ENCODE measurements around the gene PTP4A2. TPM values are rescaled to one million over a fixed set of nuclear protein-coding genes. Genes with fewer than 3 reads are reported as not detected.

Gene PTP4A2
- total RNA-seq: 100 to 1,000 TPM in 7 of 8 experiments, 10 to 100 TPM in 1; 94.8 to 242 (median 200) TPM

DNA sequence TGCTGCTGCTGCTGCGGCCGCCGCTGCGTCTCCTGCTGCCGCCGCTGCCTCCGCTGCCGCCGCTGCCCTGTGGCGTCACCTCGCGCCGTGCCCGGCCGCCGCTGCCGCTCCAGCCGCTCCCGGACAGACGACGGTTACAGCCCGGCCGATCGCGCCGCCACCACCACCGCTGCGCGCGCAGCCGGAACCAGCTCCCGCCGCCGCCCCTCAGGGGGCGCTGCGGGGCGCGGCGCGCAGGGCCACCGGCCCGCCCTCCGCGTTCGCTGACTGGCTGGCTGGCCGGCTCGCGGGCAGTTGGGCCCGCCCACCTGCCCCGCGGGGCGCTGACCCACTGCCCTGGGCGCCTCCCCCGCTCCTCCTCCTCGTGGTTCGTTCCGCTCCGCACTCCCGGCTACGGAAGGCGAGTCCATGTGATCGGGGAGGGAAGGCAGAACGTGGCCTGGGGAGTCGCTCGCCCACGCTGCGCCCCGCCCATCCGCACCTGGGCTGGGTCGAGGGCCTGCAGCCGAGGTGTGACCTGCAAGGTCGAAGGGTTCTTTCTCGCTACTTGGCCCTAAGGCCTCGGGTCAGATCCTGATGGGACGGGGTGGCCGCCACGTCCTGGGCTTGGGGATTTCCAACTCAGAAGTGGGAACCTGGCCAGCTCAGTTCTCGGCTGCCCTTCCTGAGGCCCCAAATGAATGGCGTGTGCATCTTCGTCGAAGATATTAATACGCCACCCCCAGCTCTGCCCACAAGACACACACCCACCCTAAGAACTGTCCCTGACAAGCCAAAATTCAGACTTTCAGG is at the start of gene PTP4A2:
PTP4A2 (minus strand) TSS at position 185 of the 792 bp plus-strand sequence. CDS start 19,303 bp downstream, outside the sequence.
- H3K4me3 ChIP-seq: peak within 1 kb of the TSS; percentile 67 to 93 (median 82)
- peak within 1 kb of the TSS; percentile 95 to 99 for H3K27ac ChIP-seq
- in situ Hi-C loops (cut with MboI; ENCODE audit: low pct_unique_long_range_greater_than_20kb in 2 of 9, low sequenced_read_pairs in 9 of 9, unreplicated experiment in 9 of 9): no loop called here
- peak; percentile 81 to 89 (median 84) for ATAC-seq (replicated peaks in 6 of 8)
- H3K4me1 ChIP-seq (replicated peaks in 1 of 2): peaks cover 24 to 28% of the 10 kb centered on the region in 2 donors
- WGBS, 10 experiments: 0 to 100% (median 17%) methylated on average over 1 to 23 of the region's 82 CpGs; no CpG with 5 or more reads in 4 of the 10 experiments

DNA sequence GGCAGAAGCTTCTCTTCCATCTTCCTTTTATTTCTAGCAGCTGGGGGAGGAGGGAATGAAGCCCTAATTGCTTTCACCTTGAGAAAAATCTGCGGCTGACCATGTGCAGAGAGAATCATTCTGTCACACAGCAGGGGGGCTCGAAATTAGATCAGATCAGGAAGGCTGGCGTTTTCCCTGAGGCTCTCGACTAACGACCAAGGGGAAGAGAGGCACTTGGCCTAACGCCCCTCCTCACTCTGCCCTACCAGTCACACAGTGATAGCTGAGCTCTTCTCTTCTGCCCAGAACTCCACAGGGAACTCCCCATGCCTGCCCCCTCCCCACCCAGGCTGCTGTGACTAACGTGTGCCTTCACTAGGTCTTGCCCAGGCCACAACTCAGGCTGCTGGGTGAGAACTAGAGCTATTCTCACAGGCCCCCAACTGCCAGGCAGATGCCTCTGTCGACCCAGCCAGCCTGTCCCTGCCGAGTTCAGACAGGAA is 49.0 kb upstream of the PTP4A2 start:
- Histone ChIP-seq H3K4me1 (replicated peaks in 1 of 2) (peaks cover 21 to 28% of the 10 kb centered on the region in 2 donors), H3K4me3 (no peak overlapping the region), H3K27ac (peak overlapping the region; percentile 32 to 44)
- WGBS, 10 experiments: 17 to 70% (median 39%) methylated on average over 2 to 6 of the region's 9 CpGs; no CpG with 5 or more reads in 4 of the 10 experiments
- peak in 5 of 8 experiments; percentile 86 to 93 (median 92) for ATAC-seq (replicated peaks in 6 of 8)
- in situ Hi-C loops (cut with MboI; ENCODE audit: low pct_unique_long_range_greater_than_20kb in 2 of 9, low sequenced_read_pairs in 9 of 9, unreplicated experiment in 9 of 9): no loop called here

DNA sequence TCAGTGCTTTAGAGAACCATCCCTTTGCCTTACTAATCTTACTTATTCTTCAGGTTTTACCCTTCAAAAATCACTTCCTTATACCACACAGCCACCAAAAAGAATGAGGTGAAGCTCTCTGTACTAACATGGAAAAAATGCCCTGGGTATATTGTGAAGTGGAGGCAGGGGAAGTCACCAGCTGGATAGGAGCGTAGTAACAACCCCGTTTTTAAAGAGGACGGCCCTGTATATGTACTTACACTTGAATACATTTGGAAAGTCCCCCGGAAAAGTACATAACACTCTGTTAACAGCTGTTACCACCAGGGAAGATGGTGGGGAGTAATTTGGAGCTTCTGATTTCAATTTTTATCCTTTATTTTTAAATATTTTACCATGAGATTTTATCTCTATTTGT is 47.3 kb upstream of the PTP4A2 start:
- in situ Hi-C loops (cut with MboI; ENCODE audit: low pct_unique_long_range_greater_than_20kb in 2 of 9, low sequenced_read_pairs in 9 of 9, unreplicated experiment in 9 of 9): no loop called here
- WGBS, 10 experiments: 22 to 90% (median 51%) methylated on average over 2 to 4 of the region's 4 CpGs; no CpG with 5 or more reads in 1 of the 10 experiments
- H3K27ac ChIP-seq: peak overlapping the region in 1 of 2 donors; percentile 20

DNA sequence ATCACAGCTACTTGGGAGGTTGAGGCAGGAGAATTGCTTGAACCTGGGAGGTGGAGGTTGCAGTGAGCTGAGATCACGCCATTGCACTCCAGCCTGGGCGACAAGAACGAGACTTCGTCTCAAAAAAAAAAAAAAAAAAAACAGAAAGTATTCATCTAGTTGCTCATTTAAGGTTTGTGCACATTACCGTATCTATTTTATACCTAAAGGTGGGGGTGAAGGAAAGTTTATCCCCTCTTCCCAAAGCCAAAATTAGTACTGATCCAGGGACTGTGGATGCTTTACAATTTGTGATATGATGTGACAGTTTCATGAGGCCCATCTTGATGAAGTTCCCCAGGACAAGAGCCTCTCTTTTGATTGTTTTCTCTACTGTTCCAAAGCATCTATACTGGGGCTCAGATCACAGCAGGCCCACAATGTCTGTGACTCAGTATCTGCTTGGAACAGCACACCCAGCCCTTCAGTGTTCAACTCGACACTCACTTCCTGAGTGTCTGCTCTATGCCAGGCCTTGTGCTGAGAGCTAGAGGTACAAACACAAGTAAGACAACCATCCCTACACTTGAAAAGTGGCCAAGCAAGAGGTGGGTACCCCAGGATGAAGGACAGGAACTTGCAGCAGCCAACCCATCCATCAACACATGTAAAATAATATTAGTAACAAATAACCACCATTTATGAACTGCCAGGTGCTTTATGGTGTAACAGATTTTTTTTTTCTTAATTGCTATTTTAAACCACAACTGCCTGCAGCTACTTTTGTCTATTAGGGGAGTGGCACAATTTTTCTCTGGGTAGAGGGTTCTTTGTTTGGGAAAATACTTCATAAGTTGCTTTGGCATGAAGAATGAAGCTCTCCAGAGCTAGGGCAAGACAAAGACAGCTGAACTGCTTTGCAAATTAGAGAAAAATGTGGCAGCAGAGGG is 46.5 kb upstream of the PTP4A2 start:
- ATAC-seq (replicated peaks in 6 of 8): peak in 1 of 8 experiments; percentile 12
- Histone ChIP-seq H3K27ac (peak overlapping the region in 1 of 2 donors; percentile 20), H3K4me1 (replicated peaks in 1 of 2) (peaks cover 29 to 39% of the 10 kb centered on the region in 2 donors), H3K4me3 (no peak overlapping the region)
- 82 to 100% (median 97%) methylated on average over 3 to 5 of the region's 6 CpGs; no CpG with 5 or more reads in 2 of the 10 experiments for WGBS, 10 experiments
- in situ Hi-C loops (cut with MboI; ENCODE audit: low pct_unique_long_range_greater_than_20kb in 2 of 9, low sequenced_read_pairs in 9 of 9, unreplicated experiment in 9 of 9): no loop called here

More for the DNA sequence above, 47.3 kb upstream of the PTP4A2 start:
- Histone ChIP-seq H3K4me1 (replicated peaks in 1 of 2) (peaks cover 29 to 41% of the 10 kb centered on the region in 2 donors), H3K4me3 (no peak overlapping the region)
- no peak for ATAC-seq (replicated peaks in 6 of 8)

DNA sequence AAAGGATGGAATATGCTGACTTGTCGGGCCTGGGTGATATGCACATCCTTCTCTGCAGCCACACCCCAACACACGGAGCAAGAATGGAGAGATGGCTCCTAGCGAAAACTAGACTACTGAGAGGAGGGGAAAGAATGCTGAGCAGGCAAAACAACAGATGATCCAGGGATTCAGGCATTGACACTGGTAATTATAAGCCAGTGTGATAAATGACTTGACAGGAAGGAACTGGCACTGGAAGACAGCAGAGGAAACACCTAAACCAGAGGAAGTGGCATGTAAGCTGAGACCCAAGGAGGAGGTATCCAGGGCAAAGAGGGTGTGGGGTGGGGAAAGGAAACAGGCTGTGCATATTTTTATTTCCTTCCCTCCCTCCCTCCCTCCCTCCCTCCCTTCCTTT is 43.8 kb upstream of the PTP4A2 start:
- in situ Hi-C loops (cut with MboI; ENCODE audit: low pct_unique_long_range_greater_than_20kb in 2 of 9, low sequenced_read_pairs in 9 of 9, unreplicated experiment in 9 of 9): no loop called here
- Histone ChIP-seq H3K27ac (peak overlapping the region; percentile 17 to 46), H3K4me3 (no peak overlapping the region), H3K4me1 (replicated peaks in 1 of 2) (peaks cover 25 to 32% of the 10 kb centered on the region in 2 donors)
- peak; percentile 50 to 90 (median 65) for ATAC-seq (replicated peaks in 6 of 8)
- WGBS, 10 experiments: 0 to 57% (median 29%) methylated on average over 1 to 3 of the region's 3 CpGs

DNA sequence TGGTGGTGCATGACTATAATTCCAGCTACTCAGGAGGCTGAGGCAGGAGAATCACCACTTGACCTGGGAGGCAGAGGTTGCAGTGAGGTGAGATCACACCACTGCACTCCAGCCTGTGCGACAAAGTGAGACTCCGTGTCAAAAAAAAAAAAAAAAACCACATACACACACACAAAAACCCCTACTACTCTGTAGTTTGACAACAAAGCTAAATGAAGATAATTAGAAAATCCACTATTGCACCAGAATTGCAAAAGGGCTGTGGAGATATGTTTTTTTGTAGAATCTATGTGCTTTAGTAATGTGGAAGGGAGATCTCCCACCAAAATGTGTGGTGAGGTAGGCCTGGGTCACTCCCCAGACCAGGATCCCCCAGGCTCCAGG is 43.3 kb upstream of the PTP4A2 start:
- peak overlapping the region; percentile 17 to 46 for H3K27ac ChIP-seq
- in situ Hi-C loops (cut with MboI; ENCODE audit: low pct_unique_long_range_greater_than_20kb in 2 of 9, low sequenced_read_pairs in 9 of 9, unreplicated experiment in 9 of 9): no loop called here
- no peak for ATAC-seq (replicated peaks in 6 of 8)

DNA sequence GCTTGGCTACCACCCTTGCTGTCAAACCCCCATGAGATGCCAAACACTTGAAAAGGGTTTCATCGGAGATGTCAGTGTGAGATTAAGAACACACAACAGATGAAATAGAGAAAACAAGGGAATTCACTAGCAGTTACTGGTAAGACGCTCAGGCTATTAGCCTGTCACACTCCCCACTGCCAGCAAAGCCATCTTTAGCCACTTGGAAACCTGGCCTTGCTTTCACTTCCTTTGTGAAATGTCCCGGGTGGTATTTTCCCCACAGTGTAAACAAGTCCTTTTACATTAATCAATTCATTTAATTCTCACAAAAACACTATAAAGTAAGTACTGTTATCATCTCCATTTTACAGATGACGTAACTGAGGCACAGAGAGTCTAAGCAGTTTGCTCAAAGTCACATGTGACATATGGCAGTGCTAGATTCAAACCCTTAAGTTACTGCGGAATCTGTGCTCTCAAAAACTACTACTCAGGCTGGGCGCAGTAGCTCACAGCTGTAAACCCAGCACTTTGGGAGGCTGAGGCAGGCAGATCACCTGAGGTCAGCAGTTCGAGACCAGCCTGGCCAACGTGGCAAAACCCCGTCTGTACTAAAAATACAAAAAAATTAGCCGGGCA is 42.8 kb upstream of the PTP4A2 start:
- no peak overlapping the region for H3K27ac ChIP-seq
- in situ Hi-C loops (cut with MboI; ENCODE audit: low pct_unique_long_range_greater_than_20kb in 2 of 9, low sequenced_read_pairs in 9 of 9, unreplicated experiment in 9 of 9): no loop called here
- WGBS, 10 experiments: 54 to 93% (median 81%) methylated on average over 3 to 10 of the region's 10 CpGs; no CpG with 5 or more reads in 1 of the 10 experiments
- no peak overlapping the region for H3K4me3 ChIP-seq
- H3K4me1 ChIP-seq (replicated peaks in 1 of 2): peaks cover 21 to 27% of the 10 kb centered on the region in 2 donors
- no peak for ATAC-seq (replicated peaks in 6 of 8)

More for the DNA sequence above, 43.3 kb upstream of the PTP4A2 start:
- WGBS, 10 experiments: 69 to 100% (median 100%) methylated on average over 1 to 2 of the region's 2 CpGs; no CpG with 5 or more reads in 5 of the 10 experiments
- Histone ChIP-seq H3K4me1 (replicated peaks in 1 of 2) (peaks cover 21 to 27% of the 10 kb centered on the region in 2 donors), H3K4me3 (no peak overlapping the region)

DNA sequence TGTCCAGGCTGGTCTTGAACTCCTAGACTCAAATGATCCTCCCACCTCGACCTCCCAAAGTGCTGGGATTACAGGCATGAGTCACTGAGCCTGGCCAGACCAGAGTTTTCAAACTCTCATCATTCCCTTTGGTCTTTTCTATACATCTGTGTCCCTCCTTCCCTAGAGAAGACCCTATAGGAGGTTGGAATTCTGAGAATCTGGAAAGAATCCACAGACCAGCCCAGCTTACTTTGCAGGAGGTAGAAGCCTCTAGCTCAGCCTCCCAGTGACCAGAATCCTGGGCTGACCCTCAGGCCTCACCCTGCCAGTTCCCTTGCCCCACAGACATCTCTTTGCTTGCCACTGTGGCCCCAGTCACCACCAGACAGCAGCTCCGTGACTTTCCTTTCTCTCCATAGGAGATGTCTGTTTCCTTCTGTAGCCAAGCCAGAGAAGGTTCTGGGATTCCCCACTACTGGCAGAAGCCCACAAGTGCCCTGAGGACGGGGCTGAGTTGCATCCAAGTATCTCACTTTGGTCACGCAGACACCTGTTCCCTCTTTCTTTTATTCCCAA is 40.8 kb upstream of the PTP4A2 start:
- H3K4me1 ChIP-seq (replicated peaks in 1 of 2): peaks cover 14 to 18% of the 10 kb centered on the region in 2 donors
- H3K4me3 ChIP-seq: no peak overlapping the region
- in situ Hi-C loops (cut with MboI; ENCODE audit: low pct_unique_long_range_greater_than_20kb in 2 of 9, low sequenced_read_pairs in 9 of 9, unreplicated experiment in 9 of 9): no loop called here
- ATAC-seq (replicated peaks in 6 of 8): no peak
- no peak overlapping the region for H3K27ac ChIP-seq
- WGBS, 10 experiments: 43 to 100% (median 79%) methylated on average over 1 to 4 of the region's 4 CpGs; no CpG with 5 or more reads in 1 of the 10 experiments

DNA sequence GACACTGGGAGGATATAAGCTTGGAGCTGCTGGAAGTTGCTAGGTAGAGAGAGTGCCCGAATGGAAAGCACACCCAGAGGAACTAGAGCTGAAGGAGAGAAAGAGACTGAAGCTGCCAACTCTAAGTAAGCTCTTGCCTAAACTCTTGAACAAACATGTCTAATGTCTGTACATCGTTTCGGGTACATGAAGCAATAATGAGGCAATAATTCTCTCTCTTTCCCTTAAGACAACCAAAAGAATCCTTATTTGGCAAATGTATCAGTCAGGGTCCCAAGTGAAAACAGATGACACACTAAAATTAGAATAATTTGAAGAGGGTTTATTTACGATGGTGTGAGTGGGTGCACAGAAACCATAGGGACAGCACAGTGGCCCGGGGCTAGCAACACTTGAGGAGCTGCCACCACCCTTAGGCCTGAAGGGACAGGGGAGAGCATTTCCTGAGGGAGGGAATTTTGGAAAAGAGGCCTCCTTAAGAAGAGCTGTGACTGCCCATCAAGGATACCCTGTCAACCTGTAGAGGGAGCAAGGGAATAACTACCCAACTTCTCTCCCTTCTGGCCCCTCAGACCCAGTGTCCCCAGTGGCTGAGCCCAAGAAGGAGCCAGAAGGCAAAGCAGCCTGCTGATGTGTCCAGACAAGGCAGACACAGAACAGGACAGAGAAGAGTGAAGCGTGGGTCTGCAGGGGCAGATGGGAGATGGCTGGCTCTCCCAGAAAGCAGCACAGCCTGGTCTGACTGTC is 39.4 kb upstream of the PTP4A2 start:
- peak; percentile 61 to 92 (median 72) for ATAC-seq (replicated peaks in 6 of 8)
- in situ Hi-C loops (cut with MboI; ENCODE audit: low pct_unique_long_range_greater_than_20kb in 2 of 9, low sequenced_read_pairs in 9 of 9, unreplicated experiment in 9 of 9): no loop called here
- no peak overlapping the region for H3K27ac ChIP-seq
- WGBS, 10 experiments: 3 to 85% (median 48%) methylated on average over 1 to 6 of the region's 6 CpGs
- H3K4me3 ChIP-seq: no peak overlapping the region
- peaks cover 14 to 18% of the 10 kb centered on the region in 2 donors for H3K4me1 ChIP-seq (replicated peaks in 1 of 2)

DNA sequence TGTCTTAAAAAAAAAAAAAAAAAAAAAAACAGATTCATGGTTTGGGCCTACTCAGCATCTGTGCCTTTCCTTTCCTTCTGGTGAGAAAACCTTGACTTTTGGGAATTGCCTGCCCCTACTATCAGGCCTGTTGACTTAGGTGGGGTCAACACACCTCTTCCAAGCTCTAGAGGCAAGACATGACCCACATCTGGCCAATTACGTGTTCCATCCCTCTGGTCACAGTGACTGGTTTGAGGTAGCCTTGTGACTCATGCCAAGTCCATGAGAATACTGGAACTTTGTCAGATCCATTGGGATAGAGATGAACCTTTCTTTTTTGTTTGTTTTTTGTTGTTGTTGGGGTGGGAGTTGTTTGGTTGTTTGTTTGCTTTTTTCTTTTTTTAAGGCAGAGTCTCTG is 38.2 kb upstream of the PTP4A2 start:
- in situ Hi-C loops (cut with MboI; ENCODE audit: low pct_unique_long_range_greater_than_20kb in 2 of 9, low sequenced_read_pairs in 9 of 9, unreplicated experiment in 9 of 9): no loop called here
- no peak for ATAC-seq (replicated peaks in 6 of 8)
- peaks cover 6 to 11% of the 10 kb centered on the region in 2 donors for H3K4me1 ChIP-seq (replicated peaks in 1 of 2)
- no peak overlapping the region for H3K27ac ChIP-seq
- no peak overlapping the region for H3K4me3 ChIP-seq
- WGBS, 10 experiments: 40 to 100% (median 89%) methylated on average over 1 of the region's 1 CpG; no CpG with 5 or more reads in 6 of the 10 experiments

DNA sequence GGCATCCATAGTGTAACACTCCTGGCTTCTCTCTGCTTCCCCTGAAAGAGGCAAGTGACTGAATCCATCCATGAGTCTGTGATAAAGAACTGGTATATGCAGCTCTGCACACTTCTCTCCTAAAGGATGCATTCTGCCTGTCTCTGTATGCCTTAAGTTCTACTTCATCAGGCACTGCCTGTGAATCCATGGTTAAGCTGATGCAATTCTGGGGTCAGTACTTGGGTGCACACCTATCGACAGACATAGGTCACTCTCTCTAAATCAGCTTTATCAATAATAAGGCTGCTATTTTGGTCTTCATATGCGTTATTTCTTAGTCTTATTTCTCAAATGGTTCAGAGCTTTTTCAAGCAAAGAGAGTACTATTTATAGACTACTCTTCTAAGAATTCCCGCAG is 32.7 kb upstream of the PTP4A2 start:
- peak in 5 of 8 experiments; percentile 14 to 89 (median 55) for ATAC-seq (replicated peaks in 6 of 8)
- H3K27ac ChIP-seq: no peak overlapping the region
- H3K4me1 ChIP-seq (replicated peaks in 1 of 2): no peaks in the 10 kb centered on the region
- 60 to 100% (median 88%) methylated on average over 1 to 3 of the region's 3 CpGs; no CpG with 5 or more reads in 1 of the 10 experiments for WGBS, 10 experiments
- in situ Hi-C loops (cut with MboI; ENCODE audit: low pct_unique_long_range_greater_than_20kb in 2 of 9, low sequenced_read_pairs in 9 of 9, unreplicated experiment in 9 of 9): loop anchor here in 3 of 9 experiments (25.0 kb wide), 2 partner anchors 159 to 309 kb away; partner anchors contain the start of gene SPOCD1 (in 1 of the 3)
- no peak overlapping the region for H3K4me3 ChIP-seq
